ENCODE results near the gene ADGRB3.

- TF ChIP-seq EZH2 (IDR thresholded peaks at IDR 0.05) (no peak), POLR2AphosphoS5 (IDR thresholded peaks at IDR 0.05; ENCODE audit: borderline replicate concordance, low read depth, low read length) (no peak), FOXP2 (optimal IDR thresholded peaks at IDR 0.05; ENCODE audit: control extremely low read depth, extremely low read length, insufficient read depth) (no peak)
Measured at GRCh38 chr6:69180361-69181067, 545.4 kb downstream of the ADGRB3 start.

All from SK-N-MC (cell line).